ENCODE measurements around the gene ROCK1.
"Not testable (repeated sequence)": the region's sequence is repeated elsewhere in the genome, so short reads cannot be mapped to it uniquely, and the experiment has no call there.

The ROCK1 gene

DNA sequence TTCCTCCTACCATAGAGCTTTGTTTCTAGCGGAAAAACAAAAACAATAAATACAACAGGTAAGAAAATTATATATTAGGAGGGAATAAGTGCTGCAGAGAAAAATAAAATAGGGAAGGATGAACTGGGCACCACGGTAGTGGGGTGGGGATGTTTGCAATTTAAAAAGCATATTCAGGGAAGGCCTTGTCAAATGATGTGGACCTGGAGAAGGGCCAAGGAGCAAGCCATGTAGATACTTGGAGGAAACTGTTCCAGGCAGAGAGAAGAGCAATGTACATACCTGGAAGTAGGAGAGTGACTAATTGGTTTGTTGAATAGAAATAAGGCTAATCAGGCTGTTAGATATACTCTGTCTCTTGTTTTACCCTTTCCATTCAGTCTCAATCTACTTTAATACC, 136.5 kb downstream of the ROCK1 start:
- H3K36me3 ChIP-seq (ENCODE audit: insufficient read depth, low read depth, low read length), result peaks cover 26% of the 10 kb centered on the region
- H3K4me1 ChIP-seq (ENCODE audit: insufficient read depth, low read length), result no peaks in the 10 kb centered on the region
- no peaks in the 10 kb centered on the region for H3K9me3 ChIP-seq (ENCODE audit: insufficient read depth, low read depth, low read length)
- H3K27ac ChIP-seq (ENCODE audit: low read length), result no peak overlapping the region
- no peak overlapping the region for H3K9ac ChIP-seq (ENCODE audit: low read depth, low read length)
- H3K27me3 ChIP-seq (ENCODE audit: insufficient read depth, low read length), result no peaks in the 10 kb centered on the region
- H3K4me3 ChIP-seq (ENCODE audit: low read length), result no peak overlapping the region

DNA sequence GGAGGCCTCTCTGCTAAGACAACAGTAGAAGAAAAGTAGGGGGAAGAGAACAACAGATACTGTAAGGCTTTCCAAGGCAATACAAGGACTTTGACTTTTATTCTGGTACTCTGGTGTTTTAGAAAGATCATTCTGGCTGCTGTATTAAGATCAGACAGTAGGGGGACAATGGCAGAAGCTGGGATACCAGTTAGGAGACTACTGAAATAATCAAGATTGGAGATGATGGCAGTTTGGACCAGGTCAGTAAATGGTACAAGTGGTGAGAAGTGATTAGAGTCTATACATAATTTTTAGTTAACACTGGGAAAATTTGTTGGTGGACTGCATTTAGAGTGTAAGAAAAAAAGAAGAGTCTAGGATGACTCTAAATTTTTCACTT, 139.7 kb downstream of the ROCK1 start:
- no peaks in the 10 kb centered on the region for H3K9me3 ChIP-seq (ENCODE audit: insufficient read depth, low read depth, low read length)

GRCh38 chr18:20966795-20967194, 144.8 kb downstream of the ROCK1 start:
- Histone ChIP-seq H3K9me3 (ENCODE audit: insufficient read depth, low read depth, low read length) (no peaks in the 10 kb centered on the region), H3K4me3 (ENCODE audit: low read length) (no peak overlapping the region), H3K4me1 (ENCODE audit: insufficient read depth, low read length) (no peaks in the 10 kb centered on the region), H3K27ac (ENCODE audit: low read length) (no peak overlapping the region), H3K27me3 (ENCODE audit: insufficient read depth, low read length) (no peaks in the 10 kb centered on the region), H3K9ac (ENCODE audit: low read depth, low read length) (no peak overlapping the region), H3K36me3 (ENCODE audit: insufficient read depth, low read depth, low read length) (peaks cover 44% of the 10 kb centered on the region)

More for the DNA sequence above, 139.7 kb downstream of the ROCK1 start:
- Histone ChIP-seq H3K4me3 (ENCODE audit: low read length) (no peak overlapping the region), H3K27me3 (ENCODE audit: insufficient read depth, low read length) (no peaks in the 10 kb centered on the region), H3K4me1 (ENCODE audit: insufficient read depth, low read length) (no peaks in the 10 kb centered on the region), H3K27ac (ENCODE audit: low read length) (no peak overlapping the region), H3K9ac (ENCODE audit: low read depth, low read length) (no peak overlapping the region), H3K36me3 (ENCODE audit: insufficient read depth, low read depth, low read length) (peaks cover 32% of the 10 kb centered on the region)

GRCh38 chr18:20963027-20963426, 148.6 kb downstream of the ROCK1 start:
- Histone ChIP-seq H3K4me3 (ENCODE audit: low read length) (no peak overlapping the region), H3K36me3 (ENCODE audit: insufficient read depth, low read depth, low read length) (peaks cover 32% of the 10 kb centered on the region), H3K27ac (ENCODE audit: low read length) (no peak overlapping the region), H3K9ac (ENCODE audit: low read depth, low read length) (no peak overlapping the region), H3K27me3 (ENCODE audit: insufficient read depth, low read length) (no peaks in the 10 kb centered on the region), H3K4me1 (ENCODE audit: insufficient read depth, low read length) (no peaks in the 10 kb centered on the region), H3K9me3 (ENCODE audit: insufficient read depth, low read depth, low read length) (no peaks in the 10 kb centered on the region)

DNA sequence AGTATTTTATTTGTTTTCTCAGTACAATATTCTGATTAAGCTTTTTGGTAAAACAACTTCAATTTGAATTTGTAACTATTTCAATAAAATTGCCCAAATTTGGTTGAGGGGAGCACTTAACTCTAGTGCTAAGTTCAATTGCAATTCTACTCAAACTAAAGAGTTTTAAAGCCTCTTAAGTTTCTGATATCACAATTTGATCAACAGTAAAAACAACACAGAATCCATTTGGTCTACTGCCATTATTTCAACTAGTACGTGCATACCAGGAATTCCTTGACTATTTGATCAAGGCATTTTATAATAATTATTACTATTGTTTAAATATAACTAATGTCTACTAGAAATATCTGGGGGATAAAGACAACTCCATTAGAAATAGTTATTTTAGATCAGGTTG, 150.9 kb downstream of the ROCK1 start:
- no peak overlapping the region for H3K9ac ChIP-seq (ENCODE audit: low read depth, low read length)
- H3K27me3 ChIP-seq (ENCODE audit: insufficient read depth, low read length), result no peaks in the 10 kb centered on the region
- no peaks in the 10 kb centered on the region for H3K4me1 ChIP-seq (ENCODE audit: insufficient read depth, low read length)
- no peak overlapping the region for H3K4me3 ChIP-seq (ENCODE audit: low read length)
- peaks cover 12% of the 10 kb centered on the region; the same call in 1 of the 2 replicates for H3K36me3 ChIP-seq (ENCODE audit: insufficient read depth, low read depth, low read length)
- H3K9me3 ChIP-seq (ENCODE audit: insufficient read depth, low read depth, low read length), result no peaks in the 10 kb centered on the region
- no peak overlapping the region for H3K27ac ChIP-seq (ENCODE audit: low read length)

- not testable (repeated sequence) for H3K27ac ChIP-seq (ENCODE audit: low read length); H3K27me3 ChIP-seq (ENCODE audit: insufficient read depth, low read length); H3K36me3 ChIP-seq (ENCODE audit: insufficient read depth, low read depth, low read length); H3K9ac ChIP-seq (ENCODE audit: low read depth, low read length); H3K4me3 ChIP-seq (ENCODE audit: low read length); H3K9me3 ChIP-seq (ENCODE audit: insufficient read depth, low read depth, low read length); H3K4me1 ChIP-seq (ENCODE audit: insufficient read depth, low read length)
Measured at GRCh38 chr18:20950827-20951226, 160.8 kb downstream of the ROCK1 start.

All from iPS-20b (cell line).